Mesenchymal stem cell (in vitro differentiated cells and primary cell): Measurements from ENCODE around the gene SHLD2.
"Not testable (repeated sequence)": the region's sequence is repeated elsewhere in the genome, so short reads cannot be mapped to it uniquely, and the experiment has no call there.

Source experiments
- DNase-seq: peaks from one replicate; pipeline ENCODE4 v3.0.0-alpha.2; 2013
- H2AFZ ChIP-seq: one replicate; pipeline ENCODE4 v1.6.1; 2013; ENCODE audit warnings: low read depth, mild to moderate bottlenecking, control low read depth, inconsistent platforms, low read length, moderate library complexity
- H2AK5ac ChIP-seq: 2 replicates; pipeline ENCODE4 v1.6.1; 2013; ENCODE audit warnings: low read length, moderate library complexity, mild to moderate bottlenecking, inconsistent platforms; ENCODE audit not compliant: severe bottlenecking
- H2BK120ac ChIP-seq: one replicate; pipeline ENCODE4 v1.6.1; 2013; ENCODE audit warnings: low read depth, mild to moderate bottlenecking, inconsistent platforms, low read length, moderate library complexity
- H2BK12ac ChIP-seq, 2 experiments: one replicate each; pipeline ENCODE4 v1.6.1; 2013; ENCODE audit warnings: inconsistent platforms in 2 of 2, low read length in 2 of 2, mild to moderate bottlenecking in 2 of 2, moderate library complexity in 2 of 2, control low read depth in 1 of 2
- H2BK15ac ChIP-seq: one replicate; pipeline ENCODE4 v1.6.1; 2013; ENCODE audit warnings: mild to moderate bottlenecking, low read depth, inconsistent platforms; ENCODE audit not compliant: poor library complexity, severe bottlenecking
- H2BK5ac ChIP-seq: 2 replicates; pipeline ENCODE4 v1.6.1; 2013; ENCODE audit warnings: low read depth, mild to moderate bottlenecking, low read length, control low read depth, inconsistent platforms; ENCODE audit not compliant: poor library complexity, severe bottlenecking
- H3K14ac ChIP-seq, 2 experiments: one replicate each; pipeline ENCODE4 v1.6.1; 2013; ENCODE audit warnings: inconsistent platforms in 2 of 2, low read length in 2 of 2, control low read depth in 1 of 2, mild to moderate bottlenecking in 1 of 2, moderate library complexity in 1 of 2
- H3K18ac ChIP-seq, 2 experiments: one replicate each; pipeline ENCODE4 v1.6.1; 2013; ENCODE audit warnings: inconsistent platforms in 2 of 2, low read length in 2 of 2, control low read depth in 1 of 2, low read depth in 1 of 2, mild to moderate bottlenecking in 1 of 2
- H3K23ac ChIP-seq, 2 experiments: one replicate each; pipeline ENCODE4 v1.6.1; 2013; ENCODE audit warnings: inconsistent platforms in 2 of 2, low read length in 2 of 2, mild to moderate bottlenecking in 2 of 2, moderate library complexity in 2 of 2, control low read depth in 1 of 2
- H3K27ac ChIP-seq: 2 replicates; pipeline ENCODE4 v1.5.1; 2013; ENCODE audit warnings: mild to moderate bottlenecking, moderate library complexity, low read length, control low read depth, inconsistent platforms; ENCODE audit not compliant: poor library complexity, severe bottlenecking
- H3K27me3 ChIP-seq, 2 experiments: 2 replicates each; pipeline versions ENCODE4 v1.6.1 to v1.7.0; 2013; ENCODE audit warnings: low read length in 2 of 2, mild to moderate bottlenecking in 2 of 2, moderate library complexity in 2 of 2, control low read depth in 1 of 2, inconsistent platforms in 1 of 2; ENCODE audit not compliant: control insufficient read depth in 1 of 2, insufficient read depth in 1 of 2
- H3K36me3 ChIP-seq, 2 experiments: 2 replicates each; pipeline versions ENCODE4 v1.6.1 to v1.7.0; 2013; ENCODE audit warnings: low read length in 2 of 2, control low read depth in 1 of 2, inconsistent platforms in 1 of 2, low read depth in 1 of 2, mild to moderate bottlenecking in 1 of 2; ENCODE audit not compliant: insufficient read depth in 2 of 2, control insufficient read depth in 1 of 2
- H3K4ac ChIP-seq, 2 experiments: one replicate each; pipeline ENCODE4 v1.6.1; 2013; ENCODE audit warnings: inconsistent platforms in 2 of 2, low read length in 2 of 2, mild to moderate bottlenecking in 2 of 2, moderate library complexity in 2 of 2, control low read depth in 1 of 2, low read depth in 1 of 2
- H3K4me1 ChIP-seq: 2 replicates; pipeline ENCODE4 v1.6.1; 2013; ENCODE audit warnings: low read depth, low read length, control low read depth; ENCODE audit not compliant: control insufficient read depth, insufficient read depth
- H3K4me2 ChIP-seq: 2 replicates; pipeline ENCODE4 v1.6.1; 2013; ENCODE audit warnings: low read length, mild to moderate bottlenecking, inconsistent platforms; ENCODE audit not compliant: poor library complexity, severe bottlenecking
- H3K4me3 ChIP-seq, 2 experiments: 2 replicates each; pipeline versions ENCODE4 v1.5.1 to v1.7.0; 2013; ENCODE audit warnings: low read length in 2 of 2, mild to moderate bottlenecking in 2 of 2, control low read depth in 1 of 2, low read depth in 1 of 2; ENCODE audit not compliant: insufficient read depth in 1 of 2
- H3K79me1 ChIP-seq: replicated peaks from 2 replicates; pipeline ENCODE4 v1.6.1; 2013; ENCODE audit warnings: mild to moderate bottlenecking, control low read depth, low read length, inconsistent platforms; ENCODE audit not compliant: poor library complexity, severe bottlenecking
- H3K9ac ChIP-seq: 2 replicates; pipeline ENCODE4 v1.7.0; 2013; ENCODE audit warnings: mild to moderate bottlenecking, low read length, moderate library complexity
- H3K9me3 ChIP-seq: 2 replicates; pipeline ENCODE4 v1.7.0; 2013; ENCODE audit warnings: mild to moderate bottlenecking, low read length; ENCODE audit not compliant: control insufficient read depth
- H4K8ac ChIP-seq: one replicate; pipeline ENCODE4 v1.6.1; 2013; ENCODE audit warnings: inconsistent platforms, mild to moderate bottlenecking, low read length, moderate library complexity
- H4K91ac ChIP-seq: one replicate; pipeline ENCODE4 v1.6.1; 2013; ENCODE audit warnings: mild to moderate bottlenecking, low read length, inconsistent platforms
- WGBS: methylation state at CpG from one replicate; pipeline ENCODE4 v1.1.7; 2013; ENCODE audit warnings: mixed read lengths; 5-methylcytosine and 5-hydroxymethylcytosine counted together

The SHLD2 gene

DNA sequence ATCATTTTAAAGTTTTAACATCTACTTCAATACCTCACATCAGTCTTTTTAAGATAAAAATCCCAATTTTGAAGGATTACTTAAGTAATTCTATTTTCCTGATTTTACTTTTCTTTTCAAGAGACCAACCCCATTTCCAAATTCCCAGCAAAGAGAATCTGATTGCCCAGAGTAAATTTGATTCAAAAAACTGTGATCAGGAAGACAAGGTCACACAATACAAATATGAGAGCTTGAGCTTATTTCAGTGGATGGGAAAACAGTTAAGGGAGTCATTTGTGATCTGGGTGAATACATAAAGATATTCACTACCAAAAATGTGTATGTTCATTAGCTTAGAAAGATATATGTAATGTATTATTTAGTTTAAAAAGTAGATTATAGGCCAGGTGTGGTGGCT is 77.2 kb downstream of the SHLD2 start:
- not testable (repeated sequence) for H3K27ac ChIP-seq, H4K91ac ChIP-seq, H3K4ac ChIP-seq, H2AFZ ChIP-seq, H3K9ac ChIP-seq, H2BK120ac ChIP-seq, H2BK5ac ChIP-seq, H3K4me2 ChIP-seq, H3K4me1 ChIP-seq, H4K8ac ChIP-seq, H2BK12ac ChIP-seq, H3K23ac ChIP-seq, H2AK5ac ChIP-seq, H3K14ac ChIP-seq, H3K79me1 ChIP-seq, H3K9me3 ChIP-seq, H3K4me3 ChIP-seq, H3K18ac ChIP-seq, H2BK15ac ChIP-seq, H3K27me3 ChIP-seq, DNase-seq
- H3K36me3 ChIP-seq = peaks cover 0 to 12% of the 10 kb centered on the region in 2 experiments

DNA sequence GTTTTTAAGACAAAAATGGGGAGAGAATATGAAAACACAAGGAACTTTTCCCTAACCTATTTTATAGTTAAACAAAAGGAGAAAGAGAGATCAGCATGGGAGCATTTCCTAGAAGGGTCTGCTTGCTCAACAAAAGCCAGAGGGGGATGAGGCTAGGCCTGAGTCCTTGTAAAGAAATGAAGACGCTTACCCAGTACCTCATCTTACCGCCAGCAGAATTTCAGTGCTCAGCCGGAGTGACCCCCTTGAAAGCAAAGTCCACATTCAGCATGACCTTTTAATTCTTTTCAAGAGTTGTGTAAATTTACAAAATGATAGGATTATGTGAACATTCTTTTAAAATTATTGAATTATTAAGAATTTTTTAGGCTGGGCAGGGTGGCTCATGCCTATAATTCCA is 82.6 kb downstream of the SHLD2 start:
- H3K23ac ChIP-seq, H2BK12ac ChIP-seq, H2BK5ac ChIP-seq, H4K91ac ChIP-seq, H3K27me3 ChIP-seq, H3K4ac ChIP-seq, H3K4me3 ChIP-seq, DNase-seq, H4K8ac ChIP-seq, H2BK120ac ChIP-seq, H2AK5ac ChIP-seq, H3K9ac ChIP-seq, H3K4me1 ChIP-seq, H3K9me3 ChIP-seq, H3K4me2 ChIP-seq, H3K27ac ChIP-seq, H3K14ac ChIP-seq, H2AFZ ChIP-seq, H3K79me1 ChIP-seq, H2BK15ac ChIP-seq, H3K18ac ChIP-seq: not testable (repeated sequence)
- peaks cover 0 to 14% of the 10 kb centered on the region in 2 experiments for H3K36me3 ChIP-seq
- no CpG with 5 or more reads among the region's 3 CpGs for WGBS

DNA sequence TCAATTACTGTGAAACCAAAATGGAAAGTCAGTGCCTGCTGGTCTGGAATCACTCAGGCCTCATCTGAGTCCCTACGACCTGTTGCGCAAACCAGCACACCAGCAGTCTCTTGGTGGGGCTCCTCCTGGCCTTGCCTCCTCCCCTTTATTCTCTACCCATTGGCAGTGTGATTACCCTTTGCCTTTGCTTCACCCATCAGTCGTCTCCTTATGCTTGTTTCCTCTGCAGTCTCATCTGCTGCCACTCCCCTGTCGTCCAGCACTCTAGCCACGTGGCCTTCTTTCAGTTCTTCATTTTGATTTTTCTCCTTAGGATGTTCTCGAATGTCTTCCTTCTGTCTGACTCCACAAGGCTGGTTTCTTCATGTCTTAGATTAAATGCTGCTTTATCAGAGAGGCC is 89.4 kb downstream of the SHLD2 start:
- H2BK15ac ChIP-seq, H3K4me1 ChIP-seq, H3K9me3 ChIP-seq, H4K8ac ChIP-seq, H2BK12ac ChIP-seq, H4K91ac ChIP-seq, H3K4me3 ChIP-seq, H3K27ac ChIP-seq, H3K9ac ChIP-seq, H3K79me1 ChIP-seq, H3K4ac ChIP-seq, H2BK120ac ChIP-seq, H2AK5ac ChIP-seq, H3K23ac ChIP-seq, DNase-seq, H2AFZ ChIP-seq, H3K27me3 ChIP-seq, H3K14ac ChIP-seq, H3K18ac ChIP-seq, H3K4me2 ChIP-seq, H2BK5ac ChIP-seq: not testable (repeated sequence)
- 88% methylated on average over 5 of the region's 6 CpGs for WGBS
- H3K36me3 ChIP-seq = peaks cover 4 to 39% of the 10 kb centered on the region in 2 experiments

- not testable (repeated sequence) for H2BK120ac ChIP-seq, H3K4ac ChIP-seq, DNase-seq, H3K4me3 ChIP-seq, H2BK5ac ChIP-seq, H2AK5ac ChIP-seq, H3K23ac ChIP-seq, H3K9me3 ChIP-seq, H3K4me2 ChIP-seq, H3K4me1 ChIP-seq, H2AFZ ChIP-seq, H3K27me3 ChIP-seq, H3K9ac ChIP-seq, H3K27ac ChIP-seq, H2BK15ac ChIP-seq, H4K8ac ChIP-seq, H4K91ac ChIP-seq, H3K14ac ChIP-seq, H2BK12ac ChIP-seq, H3K18ac ChIP-seq, H3K79me1 ChIP-seq
- H3K36me3 ChIP-seq = peaks cover 4 to 39% of the 10 kb centered on the region in 2 experiments
- no CpG with 5 or more reads among the region's 4 CpGs for WGBS
Observed at GRCh38 chr10:87186016-87186415, 91.0 kb downstream of the SHLD2 start.
